DMS 273 treated with DMSO at 0.1 percent for 48 hours (cell line): ENCODE data around the gene NR4A1.
"Not testable (repeated sequence)": the region's sequence is repeated elsewhere in the genome, so short reads cannot be mapped to it uniquely, and the experiment has no call there.

Experiments used
- DNase-seq: peaks from one replicate; lab custom pipeline; 2025; lab: John Stamatoyannopoulos, UW

The NR4A1 gene

DNA sequence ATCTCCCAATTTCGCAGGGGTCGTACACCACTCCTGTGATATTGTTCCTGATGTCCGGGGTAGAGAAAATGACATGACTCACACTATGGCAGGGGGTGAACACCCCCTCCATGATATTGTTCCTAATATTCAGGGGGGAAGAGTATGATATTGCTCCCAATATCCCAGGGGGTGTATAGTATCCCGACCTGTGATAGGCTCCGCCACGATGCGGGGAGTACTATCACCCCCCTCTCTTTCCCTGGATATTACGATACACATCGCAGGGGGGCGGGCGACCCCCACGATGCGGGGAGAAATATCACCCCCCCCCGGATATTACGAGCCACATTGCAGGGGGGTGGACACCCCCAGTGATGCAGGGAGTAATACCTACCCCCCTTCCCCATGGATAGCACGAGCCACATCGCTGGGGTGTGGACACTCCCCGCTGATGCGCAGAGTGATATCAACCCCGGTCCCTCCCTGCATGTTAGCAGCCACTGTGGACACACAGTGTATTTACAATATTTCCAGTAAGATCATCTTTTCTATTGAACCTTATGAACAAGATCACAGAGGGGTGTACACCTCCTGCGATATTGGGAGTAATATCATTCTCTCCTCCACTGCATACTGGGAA, 45.9 kb downstream of the NR4A1 start:
- DNase-seq = no peak

DNA sequence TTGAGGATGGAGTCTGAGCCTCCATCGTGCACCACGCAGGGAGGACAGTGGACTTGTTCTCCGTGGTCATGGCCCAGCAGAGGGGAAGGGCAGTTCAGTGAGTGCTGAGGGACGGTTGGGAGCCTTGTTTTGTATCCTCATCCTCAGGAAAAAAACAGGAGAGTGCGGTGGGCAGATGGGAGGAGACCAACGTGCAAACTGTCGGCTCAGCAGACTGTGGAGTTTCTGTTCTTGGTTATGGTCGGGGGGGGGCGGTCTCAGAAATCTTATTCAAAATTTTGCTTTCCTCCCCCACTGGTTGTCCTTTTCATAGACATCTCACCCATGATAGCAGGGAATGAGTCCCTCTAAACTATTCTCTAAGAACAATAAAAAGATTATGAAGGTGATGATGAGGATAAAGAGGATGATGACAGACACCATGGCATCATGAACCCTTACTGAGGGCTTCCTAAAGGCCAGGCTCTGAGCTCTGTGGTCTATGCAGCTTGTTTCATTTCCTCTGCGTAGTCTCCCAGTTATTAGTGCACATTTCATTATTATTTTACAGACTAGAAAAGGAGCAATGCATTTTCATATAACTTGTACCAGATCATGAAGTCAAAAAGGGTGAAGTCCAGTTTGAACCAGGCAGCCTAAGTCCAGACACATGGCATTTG, 53.3 kb downstream of the NR4A1 start:
- DNase-seq = not testable (repeated sequence)
